ENCODE results near the gene NABP2. TPM values are rescaled to one million over a fixed set of nuclear protein-coding genes. Genes with fewer than 3 reads are reported as not detected.
"Not testable (repeated sequence)": the region's sequence is repeated elsewhere in the genome, so short reads cannot be mapped to it uniquely, and the experiment has no call there.

Gene NABP2
- total RNA-seq, 1 donor from 2014 or later: 86.8 TPM

DNA sequence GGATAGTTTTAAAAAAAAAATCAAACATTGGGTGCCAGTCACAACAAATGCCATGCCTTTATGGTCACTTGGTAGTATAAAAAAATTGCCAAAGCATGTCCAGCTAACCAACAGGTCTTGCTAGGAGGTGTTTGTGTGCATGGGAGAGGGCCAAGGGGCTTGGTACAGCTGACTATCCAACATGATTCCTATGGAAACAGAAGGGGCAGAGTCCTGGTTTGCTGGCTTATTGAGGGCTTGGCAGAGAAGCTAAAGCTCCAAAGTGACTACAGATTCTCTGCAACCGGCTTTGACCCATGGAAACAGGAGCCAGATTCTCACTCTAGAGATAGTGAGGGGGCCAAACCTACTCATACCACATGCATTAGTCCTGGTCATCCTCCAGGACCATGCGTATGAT, 48.3 kb downstream of the NABP2 start:
- H3K27ac Mint-ChIP-seq; H3K9me3 Mint-ChIP-seq; H3K4me1 Mint-ChIP-seq (ENCODE audit: low read depth); DNase-seq (ENCODE audit: low spot score); H3K27me3 Mint-ChIP-seq (ENCODE audit: low read depth); H3K4me3 Mint-ChIP-seq (ENCODE audit: low read depth); intact Hi-C loops (cut with micrococcal nuclease): not testable (repeated sequence)
- H3K36me3 Mint-ChIP-seq (ENCODE audit: low read depth): peaks cover 44% of the 10 kb centered on the region

DNA sequence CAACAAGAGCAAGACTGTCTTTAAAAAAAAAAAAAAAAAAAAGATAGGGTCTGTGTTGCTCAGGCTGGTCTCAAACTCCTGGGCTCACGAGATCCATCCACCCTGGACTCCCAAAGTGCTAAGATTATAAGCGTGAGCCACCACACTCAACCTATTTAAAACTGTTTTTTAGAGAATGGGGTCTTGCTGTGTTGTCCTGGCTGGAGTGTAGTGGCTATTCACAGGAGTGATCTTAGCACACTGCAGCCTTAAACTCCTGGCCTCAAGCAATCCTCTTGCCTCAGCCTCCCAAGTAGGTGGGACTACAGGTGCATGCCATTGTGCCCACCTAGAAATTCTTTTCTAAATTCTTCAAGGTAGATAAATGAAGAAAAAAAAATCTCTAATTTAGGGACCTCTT, 50.2 kb downstream of the NABP2 start:
- DNase-seq (ENCODE audit: low spot score): no peak
- Mint-ChIP-seq H3K9me3 (no peaks in the 10 kb centered on the region), H3K27me3 (ENCODE audit: low read depth) (no peaks in the 10 kb centered on the region), H3K36me3 (ENCODE audit: low read depth) (peaks cover 52% of the 10 kb centered on the region), H3K4me1 (ENCODE audit: low read depth) (no peaks in the 10 kb centered on the region), H3K27ac (no peak overlapping the region), H3K4me3 (ENCODE audit: low read depth) (no peak overlapping the region)
- intact Hi-C loops (cut with micrococcal nuclease): no loop called here

DNA sequence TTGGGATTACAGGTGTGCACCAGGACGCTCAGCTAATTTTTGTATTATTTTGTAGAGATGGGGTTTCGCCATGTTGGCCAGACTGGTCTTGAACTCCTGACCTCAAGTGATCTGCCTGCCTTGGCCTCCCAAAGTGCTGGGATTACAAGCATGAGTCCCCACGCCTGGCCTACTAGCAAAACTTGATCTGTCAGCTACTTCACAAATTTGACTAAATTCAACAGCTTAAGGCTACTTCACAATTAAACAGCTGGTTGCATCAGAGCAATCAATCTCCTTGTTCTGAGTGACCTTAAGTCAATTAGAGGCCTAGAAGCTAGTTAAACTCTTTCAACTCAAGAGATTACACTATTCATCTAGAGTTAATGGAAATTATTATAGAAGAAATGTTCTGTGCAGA, 54.8 kb downstream of the NABP2 start:
- Mint-ChIP-seq H3K27ac (no peak overlapping the region), H3K4me1 (ENCODE audit: low read depth) (no peaks in the 10 kb centered on the region), H3K9me3 (no peaks in the 10 kb centered on the region), H3K36me3 (ENCODE audit: low read depth) (peaks cover 63% of the 10 kb centered on the region), H3K27me3 (ENCODE audit: low read depth) (no peaks in the 10 kb centered on the region), H3K4me3 (ENCODE audit: low read depth) (no peak overlapping the region)
- DNase-seq (ENCODE audit: low spot score): no peak
- intact Hi-C loops (cut with micrococcal nuclease): no loop called here

Other genes starting within 250 kb of the NABP2 start
- gene SUOX, start 227.1 kb upstream of the NABP2 start, total RNA-seq: 19.9 and 21.2 TPM in 2 replicates
- 34.8 and 35.5 TPM in 2 replicates for gene IKZF4, start 203.3 kb upstream of the NABP2 start, total RNA-seq
- 43.9 and 45.2 TPM in 2 replicates for gene RPS26, start 182.4 kb upstream of the NABP2 start, total RNA-seq
- gene ERBB3, start 144.2 kb upstream of the NABP2 start, total RNA-seq: 0.11 and 0.71 TPM in 2 replicates
- 356 and 364 TPM in 2 replicates for gene PA2G4, start 119.8 kb upstream of the NABP2 start, total RNA-seq
- 3,925 and 4,057 TPM in 2 replicates for gene RPL41, start 107.7 kb upstream of the NABP2 start, total RNA-seq
- gene ZC3H10, start 106.1 kb upstream of the NABP2 start, total RNA-seq: 7.7 and 9.2 TPM in 2 replicates
- gene ESYT1, start 96.1 kb upstream of the NABP2 start, total RNA-seq: 154 TPM in 2 replicates
- gene MYL6B, start 71.8 kb upstream of the NABP2 start, total RNA-seq: 89.7 and 94.3 TPM in 2 replicates
- gene MYL6, start 66.0 kb upstream of the NABP2 start, total RNA-seq: 1,051 and 1,067 TPM in 2 replicates
- gene SMARCC2, start 34.9 kb upstream of the NABP2 start, total RNA-seq: 131 and 136 TPM in 2 replicates
- 38.5 TPM in 2 replicates for gene RNF41, start 2.4 kb upstream of the NABP2 start, total RNA-seq
- 0.39 and 1.4 TPM in 2 replicates for gene SLC39A5, start 5.7 kb downstream of the NABP2 start, total RNA-seq
- gene ANKRD52, start 34.0 kb downstream of the NABP2 start, total RNA-seq: 66.0 and 78.0 TPM in 2 replicates
- gene COQ10A, start 42.6 kb downstream of the NABP2 start, total RNA-seq: 15.9 and 17.0 TPM in 2 replicates
- 250 and 253 TPM in 2 replicates for gene CS, start 76.0 kb downstream of the NABP2 start, total RNA-seq
- 160 and 165 TPM in 2 replicates for gene CNPY2, start 91.6 kb downstream of the NABP2 start, total RNA-seq
- gene PAN2, start 109.7 kb downstream of the NABP2 start, total RNA-seq: 28.7 and 28.9 TPM in 2 replicates
- 30.4 and 31.0 TPM in 2 replicates for gene IL23A, start 114.5 kb downstream of the NABP2 start, total RNA-seq
- 70.3 and 75.0 TPM in 2 replicates for gene STAT2, start 135.8 kb downstream of the NABP2 start, total RNA-seq
- not detected in 2 replicates for gene APOF, start 138.5 kb downstream of the NABP2 start, total RNA-seq
- 43.7 and 45.6 TPM in 2 replicates for gene TIMELESS, start 225.1 kb downstream of the NABP2 start, total RNA-seq
- gene MIP, start 230.3 kb downstream of the NABP2 start, total RNA-seq: not detected in 2 replicates
- gene SPRYD4, start 244.2 kb downstream of the NABP2 start, total RNA-seq: 4.4 and 4.5 TPM in 2 replicates